Upper lobe of left lung (tissue), 4 donors: ENCODE measurements around the gene KLHL29.
"Not testable (repeated sequence)": the region's sequence is repeated elsewhere in the genome, so short reads cannot be mapped to it uniquely, and the experiment has no call there.

Experiments
- POLR2A ChIP-seq, 4 donors: fragments of 450-650 bp; IDR thresholded peaks; one replicate each; pipeline ENCODE4 v1.5.1; 2016 to 2017; ENCODE audit warnings: antibody characterized with exemption in 4 of 4, mild to moderate bottlenecking in 2 of 4
- POLR2AphosphoS5 ChIP-seq, 2 donors: sonication (generic); formaldehyde crosslinking; IDR thresholded peaks; one replicate each; pipeline ENCODE4 v1.5.1; 2017; ENCODE audit warnings: antibody characterized with exemption in 2 of 2
- TF ChIP-seq, protein P1 (sequence below), 6 experiments: fragments of 450-650 bp in 4 of 6; fragments of 200-600 bp in 2 of 6; sonication (generic) in 2 of 6; IDR thresholded peaks; one replicate each; pipeline ENCODE4 v1.5.1; 2016 to 2019; ENCODE audit warnings: antibody characterized with exemption in 6 of 6

DNA sequence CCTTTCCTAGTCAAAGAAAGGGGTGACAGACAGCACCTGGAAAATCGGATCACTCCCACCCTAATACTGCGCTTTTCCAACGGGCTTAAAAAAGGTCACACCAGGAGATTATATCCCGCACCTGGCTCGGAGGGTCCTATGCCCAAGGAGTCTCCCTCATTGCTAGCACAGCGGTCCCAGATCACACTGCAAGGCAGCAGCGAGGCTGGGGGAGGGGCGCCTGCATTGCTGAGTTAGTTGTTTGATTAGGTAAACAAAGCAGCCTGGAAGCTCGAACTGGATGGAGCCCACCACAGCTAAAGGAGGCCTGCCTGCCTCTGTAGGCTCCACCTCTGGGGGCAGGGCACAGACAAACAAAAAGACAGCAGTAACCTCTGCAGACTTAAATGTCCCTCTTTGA is 351.8 kb downstream of the KLHL29 start:
- TF ChIP-seq POLR2A, POLR2AphosphoS5 (IDR thresholded peaks at IDR 0.05): not testable (repeated sequence)
- TF ChIP-seq, protein P1, sequence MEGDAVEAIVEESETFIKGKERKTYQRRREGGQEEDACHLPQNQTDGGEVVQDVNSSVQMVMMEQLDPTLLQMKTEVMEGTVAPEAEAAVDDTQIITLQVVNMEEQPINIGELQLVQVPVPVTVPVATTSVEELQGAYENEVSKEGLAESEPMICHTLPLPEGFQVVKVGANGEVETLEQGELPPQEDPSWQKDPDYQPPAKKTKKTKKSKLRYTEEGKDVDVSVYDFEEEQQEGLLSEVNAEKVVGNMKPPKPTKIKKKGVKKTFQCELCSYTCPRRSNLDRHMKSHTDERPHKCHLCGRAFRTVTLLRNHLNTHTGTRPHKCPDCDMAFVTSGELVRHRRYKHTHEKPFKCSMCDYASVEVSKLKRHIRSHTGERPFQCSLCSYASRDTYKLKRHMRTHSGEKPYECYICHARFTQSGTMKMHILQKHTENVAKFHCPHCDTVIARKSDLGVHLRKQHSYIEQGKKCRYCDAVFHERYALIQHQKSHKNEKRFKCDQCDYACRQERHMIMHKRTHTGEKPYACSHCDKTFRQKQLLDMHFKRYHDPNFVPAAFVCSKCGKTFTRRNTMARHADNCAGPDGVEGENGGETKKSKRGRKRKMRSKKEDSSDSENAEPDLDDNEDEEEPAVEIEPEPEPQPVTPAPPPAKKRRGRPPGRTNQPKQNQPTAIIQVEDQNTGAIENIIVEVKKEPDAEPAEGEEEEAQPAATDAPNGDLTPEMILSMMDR (IDR thresholded peaks at IDR 0.05) = not testable (repeated sequence)
